Spinal cord (tissue), 10 donors: ENCODE data around the gene UACA. TPM values are rescaled to one million over a fixed set of nuclear protein-coding genes. Genes with fewer than 3 reads are reported as not detected.

Experiments
- DNase-seq, 6 donors: peaks; one replicate each; pipeline versions ENCODE4 v3.0.0 to v3.0.0-alpha.2; 2013 to 2015; ENCODE audit warnings: low spot score in 6 of 6, low read depth in 4 of 6
- H3K27ac ChIP-seq: one replicate; pipeline ENCODE4 v1.5.1; 2013; ENCODE audit warnings: low read depth, low read length, control low read depth
- H3K27me3 ChIP-seq: one replicate; pipeline ENCODE4 v1.6.1; 2013; ENCODE audit warnings: low read length; ENCODE audit not compliant: control insufficient read depth, insufficient read depth
- H3K36me3 ChIP-seq: one replicate; pipeline ENCODE4 v1.6.1; 2013; ENCODE audit warnings: low read length; ENCODE audit not compliant: control insufficient read depth, insufficient read depth
- H3K4me1 ChIP-seq: one replicate; pipeline ENCODE4 v1.6.1; 2013; ENCODE audit warnings: low read length; ENCODE audit not compliant: control insufficient read depth, insufficient read depth
- H3K4me3 ChIP-seq: one replicate; pipeline ENCODE4 v1.5.1; 2013; ENCODE audit warnings: low read depth, low read length, control low read depth
- H3K9me3 ChIP-seq: one replicate; pipeline ENCODE4 v1.6.1; 2013; ENCODE audit warnings: low read length; ENCODE audit not compliant: control insufficient read depth, insufficient read depth
- WGBS: methylation state at CpG from one replicate; pipeline ENCODE4 v1.1.5; 2013; ENCODE audit warnings: missing lambda C conversion rate; ENCODE audit not compliant: insufficient coverage; 5-methylcytosine and 5-hydroxymethylcytosine counted together
- polyA plus RNA-seq, 2 donors: library from polyadenylated mRNA; unstranded; fragments of 120-200 nt; gene quantifications; one replicate each; pipeline ENCODE4 v1.2.1, GENCODE V29; 2013; ENCODE audit not compliant: insufficient read length in 2 of 2
- total RNA-seq, 2 donors: library from RNA; depleted of rRNA in 1 of 2; stranded (reverse); fragments of 120-200 nt in 1 of 2; fragments of >200 nt in 1 of 2; gene quantifications; one replicate each; pipeline versions ENCODE4 v1.2.3 to v1.2.4, GENCODE V29; 2013 to 2014
- donor health status: healthy.

Gene UACA
- total and polyA plus RNA-seq, 4 donors = 50.8 to 188 (median 87.2) TPM

DNA sequence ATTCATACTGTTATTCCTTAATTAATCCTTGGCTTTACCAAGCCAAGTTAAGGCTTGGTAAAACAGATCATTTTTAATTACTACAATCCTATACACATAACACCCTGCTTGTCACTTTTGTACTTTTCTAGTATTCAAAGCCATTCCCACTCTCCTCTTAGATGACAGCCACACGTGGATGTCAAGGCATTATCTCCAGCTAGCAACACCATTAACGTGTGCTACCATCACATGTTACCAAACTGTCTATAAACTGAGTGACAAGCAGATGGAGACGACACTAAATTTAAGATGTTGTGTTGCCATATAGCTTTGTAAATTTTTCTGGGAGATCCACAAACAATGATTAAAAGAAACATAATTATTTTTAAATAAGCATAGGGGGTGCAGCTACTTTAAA lies 103.7 kb downstream of the UACA start:
- Histone ChIP-seq H3K36me3 (no peaks in the 10 kb centered on the region), H3K4me1 (no peaks in the 10 kb centered on the region), H3K27me3 (no peaks in the 10 kb centered on the region), H3K27ac (no peak overlapping the region), H3K4me3 (no peak overlapping the region), H3K9me3 (no peaks in the 10 kb centered on the region)
- WGBS = 100% methylated on average over 1 of the region's 3 CpGs
- DNase-seq = no peak

DNA sequence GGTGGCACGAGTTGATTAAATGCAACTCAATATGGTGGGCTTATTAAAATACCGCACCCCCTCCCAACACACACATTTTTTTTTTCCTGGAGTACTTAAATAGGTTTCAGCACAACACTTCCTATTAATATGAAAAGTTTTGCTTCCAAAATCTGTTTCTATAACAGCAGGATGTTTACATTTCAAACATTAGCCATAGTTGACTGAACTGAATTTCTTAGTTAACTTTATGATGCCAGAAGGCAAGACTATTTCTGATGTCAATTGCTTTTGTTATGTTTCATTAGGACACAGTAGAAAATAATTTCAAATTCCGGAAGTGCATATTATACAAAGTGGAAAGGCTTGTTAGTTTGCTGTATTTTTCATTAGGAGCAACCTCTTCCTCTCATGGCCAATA lies 104.7 kb downstream of the UACA start:
- DNase-seq = no peak
- Histone ChIP-seq H3K4me1 (no peaks in the 10 kb centered on the region), H3K9me3 (no peaks in the 10 kb centered on the region), H3K27me3 (no peaks in the 10 kb centered on the region), H3K36me3 (no peaks in the 10 kb centered on the region), H3K27ac (no peak overlapping the region), H3K4me3 (no peak overlapping the region)
- no CpG with 5 or more reads among the region's 3 CpGs for WGBS

DNA sequence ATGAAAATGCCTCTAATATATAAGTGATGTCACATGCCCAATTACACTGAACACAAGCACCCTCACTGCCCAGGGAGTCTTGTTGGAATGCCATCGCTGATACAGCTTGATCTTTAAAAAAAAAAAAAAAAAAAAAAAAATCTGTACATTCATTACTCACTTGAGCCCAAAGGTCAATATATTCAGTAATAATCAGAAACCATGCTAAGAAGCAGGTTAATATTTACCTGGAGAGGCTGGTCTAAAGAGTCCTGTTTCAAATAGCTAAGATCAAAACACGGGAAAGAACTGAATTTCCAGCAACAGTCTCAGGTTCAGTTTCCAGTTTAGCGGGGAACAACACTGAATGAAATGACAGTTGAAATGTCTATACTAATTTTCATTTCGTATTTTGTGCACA lies 109.9 kb downstream of the UACA start:
- Histone ChIP-seq H3K9me3 (no peaks in the 10 kb centered on the region), H3K4me1 (no peaks in the 10 kb centered on the region), H3K27me3 (no peaks in the 10 kb centered on the region), H3K27ac (no peak overlapping the region), H3K4me3 (no peak overlapping the region), H3K36me3 (no peaks in the 10 kb centered on the region)
- DNase-seq = no peak
- WGBS = 100% methylated on average over 1 of the region's 4 CpGs

DNA sequence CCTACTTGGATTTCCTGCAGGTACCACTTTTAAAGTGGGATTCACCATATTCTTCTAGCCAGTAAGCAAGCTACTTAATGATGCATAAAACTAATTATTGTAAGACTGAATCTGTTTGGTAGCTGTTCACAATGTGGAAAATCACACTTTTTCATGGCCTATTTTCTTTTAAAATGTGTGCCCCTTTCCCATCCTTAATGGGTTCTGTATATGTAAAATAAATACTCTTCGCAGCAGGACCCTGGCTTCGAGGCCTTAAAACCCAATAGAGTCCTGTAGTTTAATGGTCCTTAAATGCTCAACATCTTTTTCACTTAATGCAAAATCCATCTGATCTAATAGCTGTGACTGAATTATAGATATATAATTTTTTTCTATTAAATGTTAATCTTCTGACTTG lies 111.0 kb downstream of the UACA start:
- Histone ChIP-seq H3K4me3 (no peak overlapping the region), H3K27me3 (no peaks in the 10 kb centered on the region), H3K9me3 (no peaks in the 10 kb centered on the region), H3K36me3 (no peaks in the 10 kb centered on the region), H3K27ac (no peak overlapping the region), H3K4me1 (no peaks in the 10 kb centered on the region)
- DNase-seq = peak in 1 of 6 donors; percentile 91
- no CpG with 5 or more reads among the region's 2 CpGs for WGBS

DNA sequence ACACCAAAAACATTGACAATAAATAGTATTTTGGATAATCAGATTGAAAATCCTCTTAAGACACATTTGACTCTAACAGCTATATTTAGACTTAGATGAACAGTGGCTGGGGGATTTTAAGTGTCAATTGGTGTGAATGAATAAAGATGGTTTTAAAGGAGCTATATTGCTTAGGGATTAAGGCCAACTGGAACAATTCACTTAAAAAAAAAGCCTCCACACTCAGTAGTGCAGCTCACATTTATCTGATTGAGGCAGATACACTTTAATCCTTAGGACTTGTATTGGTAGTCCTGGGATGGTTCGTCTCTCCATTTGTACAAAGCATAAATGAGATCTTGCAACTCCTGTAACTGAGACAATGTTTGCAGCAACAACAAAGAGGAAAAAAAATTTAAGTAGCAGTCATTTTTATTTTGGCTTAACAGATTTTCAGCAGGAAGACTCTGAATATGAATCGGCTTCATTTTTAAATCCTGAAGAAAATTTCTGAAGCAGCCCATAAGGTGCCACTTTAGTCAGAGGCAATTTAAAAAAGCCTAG lies 112.0 kb downstream of the UACA start:
- no peaks in the 10 kb centered on the region for H3K4me1 ChIP-seq
- peak in 2 of 6 donors; percentile 50 to 61 for DNase-seq
- H3K27ac ChIP-seq = no peak overlapping the region
- 100% methylated on average over 1 of the region's 2 CpGs for WGBS
- no peaks in the 10 kb centered on the region for H3K36me3 ChIP-seq
- H3K27me3 ChIP-seq = no peaks in the 10 kb centered on the region
- no peak overlapping the region for H3K4me3 ChIP-seq
- H3K9me3 ChIP-seq = no peaks in the 10 kb centered on the region

DNA sequence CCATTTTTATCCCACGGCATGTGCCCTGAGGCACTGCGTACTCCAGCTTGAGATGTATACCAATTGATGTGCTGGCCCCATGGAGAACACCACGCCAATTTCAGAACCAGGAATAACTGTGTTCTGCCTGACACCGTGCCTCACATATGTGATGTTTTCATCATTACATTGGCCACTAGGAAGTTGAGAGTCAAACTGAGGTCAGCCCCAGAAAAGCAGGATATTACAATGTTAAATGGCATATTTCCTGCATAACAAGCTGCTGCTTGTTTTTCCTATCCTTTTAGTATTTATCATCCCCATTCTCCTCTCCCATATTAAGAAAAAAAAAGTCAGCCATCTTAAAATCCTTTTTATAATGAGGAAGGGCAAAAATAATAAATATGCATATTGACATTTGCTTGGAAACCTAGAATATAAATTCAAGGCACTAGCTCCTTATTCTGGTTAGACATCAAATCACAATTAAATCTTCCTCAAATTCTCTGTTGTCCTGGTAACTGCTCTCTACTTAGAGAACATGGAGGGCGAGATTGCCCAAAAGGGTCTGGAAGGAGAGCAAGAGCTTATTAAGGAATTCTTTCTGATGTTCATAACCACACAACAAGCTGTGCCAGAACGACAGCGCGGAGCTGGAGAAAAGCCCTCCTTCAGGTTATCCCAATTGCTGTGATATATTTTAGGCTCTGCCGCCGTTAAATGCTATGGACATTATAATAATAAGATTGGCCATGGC lies 112.6 kb downstream of the UACA start:
- DNase-seq = peak in 1 of 6 donors; percentile 61
- H3K27me3 ChIP-seq = no peaks in the 10 kb centered on the region
- no peak overlapping the region for H3K4me3 ChIP-seq
- H3K9me3 ChIP-seq = no peaks in the 10 kb centered on the region
- no peaks in the 10 kb centered on the region for H3K4me1 ChIP-seq
- H3K36me3 ChIP-seq = no peaks in the 10 kb centered on the region
- no peak overlapping the region for H3K27ac ChIP-seq
- WGBS = 83% methylated on average over 3 of the region's 10 CpGs

DNA sequence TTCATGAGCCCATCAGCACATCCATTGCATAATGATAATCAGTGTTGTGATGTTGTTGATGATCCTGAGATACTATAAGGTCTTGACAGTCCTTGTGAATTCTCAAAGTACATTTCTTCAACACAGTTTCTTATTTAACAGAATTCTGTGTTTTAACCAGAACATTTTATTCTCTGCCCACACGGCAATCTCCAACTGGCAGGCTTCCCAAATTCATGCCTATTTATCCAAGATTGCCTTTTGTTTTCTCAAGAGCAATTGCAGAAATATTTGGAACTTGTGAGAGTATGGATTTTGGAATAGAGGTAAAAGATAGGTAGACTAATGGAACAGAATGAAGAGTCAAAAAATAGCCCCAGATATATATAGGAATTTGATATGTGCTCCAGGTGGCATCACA lies 116.0 kb downstream of the UACA start:
- Histone ChIP-seq H3K27me3 (no peaks in the 10 kb centered on the region), H3K9me3 (no peaks in the 10 kb centered on the region), H3K4me1 (no peaks in the 10 kb centered on the region), H3K36me3 (no peaks in the 10 kb centered on the region), H3K27ac (no peak overlapping the region), H3K4me3 (no peak overlapping the region)
- DNase-seq = no peak
- WGBS = no CpG with 5 or more reads among the region's 1 CpG

DNA sequence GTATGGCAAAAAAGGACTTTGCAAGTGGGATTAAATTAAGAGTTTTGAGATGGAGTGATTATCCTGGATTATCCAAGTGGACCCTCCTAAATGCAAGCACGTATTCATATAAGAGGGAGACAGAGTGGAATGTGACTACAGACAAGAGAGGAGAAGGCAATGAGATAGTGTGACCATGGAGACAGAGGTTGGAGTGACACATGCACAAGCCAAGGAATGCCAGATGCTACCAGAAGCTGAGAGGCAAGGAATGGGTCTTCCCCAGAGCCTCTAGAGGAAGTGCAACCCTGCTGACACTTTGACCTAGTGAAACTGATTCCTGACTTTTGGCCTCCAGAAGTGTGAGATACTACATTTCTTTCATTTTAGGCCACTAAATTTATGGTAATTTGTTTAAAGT lies 117.2 kb downstream of the UACA start:
- H3K36me3 ChIP-seq = no peaks in the 10 kb centered on the region
- H3K4me1 ChIP-seq = no peaks in the 10 kb centered on the region
- no peaks in the 10 kb centered on the region for H3K27me3 ChIP-seq
- no peak for DNase-seq
- no peak overlapping the region for H3K27ac ChIP-seq
- H3K9me3 ChIP-seq = no peaks in the 10 kb centered on the region
- no peak overlapping the region for H3K4me3 ChIP-seq
- WGBS = 83% methylated on average over 1 of the region's 1 CpG

DNA sequence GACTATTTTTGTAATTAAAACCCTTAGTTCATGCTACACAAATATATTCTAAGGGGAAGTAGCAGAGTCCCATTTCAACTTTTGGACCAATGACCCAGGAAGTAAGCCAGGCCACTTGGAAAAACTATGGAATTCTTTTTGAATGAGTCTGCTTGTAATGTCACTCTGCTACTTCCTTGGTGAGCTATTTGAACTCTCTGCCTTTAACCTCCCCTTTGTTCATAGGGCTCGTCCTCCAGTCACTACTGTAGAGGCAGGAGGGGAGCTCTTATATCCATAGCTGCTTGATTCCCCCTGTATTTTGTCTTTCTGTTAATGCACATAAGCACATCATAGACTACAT lies 119.6 kb downstream of the UACA start:
- no peak for DNase-seq
- Histone ChIP-seq H3K36me3 (no peaks in the 10 kb centered on the region), H3K4me3 (no peak overlapping the region), H3K27ac (no peak overlapping the region), H3K27me3 (no peaks in the 10 kb centered on the region), H3K4me1 (no peaks in the 10 kb centered on the region), H3K9me3 (no peaks in the 10 kb centered on the region)
- whole genome bisulfite sequencing = no CpG with 5 or more reads among the region's 1 CpG

DNA sequence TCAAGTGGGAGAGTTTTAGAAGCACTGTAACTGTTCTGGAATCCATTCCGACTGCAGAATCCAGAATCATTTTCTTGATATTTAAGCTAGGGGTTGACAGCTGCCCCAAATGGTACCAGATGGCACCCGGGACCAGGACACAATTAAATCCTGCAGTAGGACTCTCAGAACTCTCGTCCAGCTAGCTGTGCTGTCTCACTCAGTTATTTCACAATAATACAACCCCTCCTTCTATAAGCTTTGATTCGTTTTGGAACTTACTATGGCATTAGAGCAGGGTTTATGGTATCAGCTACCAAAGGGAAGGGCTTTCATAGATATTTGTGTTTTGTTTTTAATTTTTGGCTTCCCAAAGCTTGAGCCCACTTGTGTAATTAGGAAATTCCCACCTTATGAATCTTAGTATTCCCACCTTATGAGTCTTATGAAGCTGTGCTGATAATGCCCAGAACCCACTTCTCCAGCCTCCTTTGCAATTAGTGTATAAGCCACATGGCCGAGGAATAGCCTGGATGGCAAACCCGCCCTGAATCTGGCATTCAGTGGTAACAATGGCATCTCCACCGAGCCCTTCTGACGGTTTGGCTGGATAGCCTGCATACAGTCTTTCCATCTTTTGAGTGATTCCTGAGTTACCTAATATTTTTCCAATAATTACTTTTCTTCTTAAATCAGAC lies 120.1 kb downstream of the UACA start:
- no peak overlapping the region for H3K27ac ChIP-seq
- no peaks in the 10 kb centered on the region for H3K36me3 ChIP-seq
- no peak for DNase-seq
- 86% methylated on average over 6 of the region's 8 CpGs for WGBS
- no peaks in the 10 kb centered on the region for H3K27me3 ChIP-seq
- no peaks in the 10 kb centered on the region for H3K4me1 ChIP-seq
- H3K4me3 ChIP-seq = no peak overlapping the region
- H3K9me3 ChIP-seq = no peaks in the 10 kb centered on the region
